HepG2 (cell line): ENCODE results near the gene PSMC5. TPM values are rescaled to one million over a fixed set of nuclear protein-coding genes. Genes with fewer than 3 reads are reported as not detected.
A peak's percentile ranks its signal among the peaks of the same experiment; 100 is the strongest.

Source experiments
- AGO2 ChIP-seq: fragments of 200-400 bp; formaldehyde crosslinking; optimal IDR thresholded peaks from 2 replicates; pipeline ENCODE3; 2017; ENCODE audit warnings: mild to moderate bottlenecking, low read depth, low read length, moderate library complexity
- ARNTL ChIP-seq: sonication (generic); formaldehyde crosslinking; IDR thresholded peaks from 2 replicates; pipeline ENCODE4 v1.4.0; 2020; ENCODE audit warnings: mild to moderate bottlenecking, missing genetic modification reagents
- DNMT3B ChIP-seq: conservative IDR thresholded peaks from 2 replicates; pipeline ENCODE4 v1.6.1; 2016; ENCODE audit warnings: missing biosample characterization, control low read depth
- FIP1L1 ChIP-seq: fragments of 200-400 bp; formaldehyde crosslinking; IDR thresholded peaks from 2 replicates; pipeline ENCODE4 v1.6.1; 2018; ENCODE audit warnings: low read depth, mild to moderate bottlenecking, low read length, moderate library complexity, borderline replicate concordance; ENCODE audit not compliant: insufficient read depth
- HDAC1 ChIP-seq: sonication (generic); formaldehyde crosslinking; IDR thresholded peaks from 2 replicates; pipeline ENCODE4 v1.5.1; 2020; ENCODE audit warnings: mild to moderate bottlenecking, missing genetic modification reagents
- MED13 ChIP-seq: sonication (generic); formaldehyde crosslinking; IDR thresholded peaks from 2 replicates; pipeline ENCODE4 v1.5.0; 2020; ENCODE audit warnings: missing genetic modification reagents
- PITX1 ChIP-seq: sonication (generic); formaldehyde crosslinking; IDR thresholded peaks from 2 replicates; pipeline ENCODE4 v1.5.1; 2020; ENCODE audit warnings: mild to moderate bottlenecking, missing genetic modification reagents
- SOX13 ChIP-seq, 3 experiments: fragments of 450-650 bp in 1 of 3; sonication (generic) in 1 of 3; formaldehyde crosslinking in 1 of 3; IDR thresholded peaks in 2 of 3; conservative IDR thresholded peaks in 1 of 3; 2 replicates each; pipeline versions ENCODE4 v1.5.0 to v1.6.1; 2016 to 2020; ENCODE audit warnings: antibody characterized with exemption in 1 of 3, mild to moderate bottlenecking in 1 of 3, missing compliant biosample characterization in 1 of 3, missing genetic modification reagents in 1 of 3, moderate library complexity in 1 of 3
- SRSF4 ChIP-seq: fragments of 200-400 bp; formaldehyde crosslinking; IDR thresholded peaks from one replicate; pipeline ENCODE4 v1.6.1; 2018; ENCODE audit warnings: mild to moderate bottlenecking, low read depth, low read length, moderate library complexity; ENCODE audit not compliant: poor library complexity, severe bottlenecking
- TGIF2 ChIP-seq: IDR thresholded peaks from 2 replicates; pipeline ENCODE4 v1.6.1; 2016; ENCODE audit warnings: control low read depth, missing compliant biosample characterization
- ZFP36L1 ChIP-seq: sonication (generic); formaldehyde crosslinking; IDR thresholded peaks from 2 replicates; pipeline ENCODE4 v1.8.0; 2022; ENCODE audit warnings: mild to moderate bottlenecking, missing genetic modification reagents, moderate library complexity
- ZNF160 ChIP-seq: sonication (generic); formaldehyde crosslinking; IDR thresholded peaks from 2 replicates; pipeline ENCODE4 v1.8.0; 2022; ENCODE audit warnings: mild to moderate bottlenecking, inconsistent platforms, missing genetic modification reagents
- ZNF180 ChIP-seq: sonication (generic); formaldehyde crosslinking; IDR thresholded peaks from 2 replicates; pipeline ENCODE4 v1.4.0; 2020; ENCODE audit warnings: low read depth, missing genetic modification reagents, borderline replicate concordance
- ZNF367 ChIP-seq: sonication (generic); formaldehyde crosslinking; IDR thresholded peaks from 2 replicates; pipeline ENCODE4 v1.4.0; 2020; ENCODE audit warnings: missing genetic modification reagents, borderline replicate concordance
- ZNF556 ChIP-seq: sonication (generic); formaldehyde crosslinking; IDR thresholded peaks from 2 replicates; pipeline ENCODE4 v1.4.0; 2020; ENCODE audit warnings: mild to moderate bottlenecking, missing genetic modification reagents, borderline replicate concordance
- ZNF572 ChIP-seq: sonication (generic); formaldehyde crosslinking; IDR thresholded peaks from 2 replicates; pipeline ENCODE4 v1.5.1; 2020; ENCODE audit warnings: mild to moderate bottlenecking, missing genetic modification reagents
- ZSCAN20 ChIP-seq: sonication (generic); formaldehyde crosslinking; IDR thresholded peaks from 2 replicates; pipeline ENCODE4 v1.4.0; 2020; ENCODE audit warnings: missing genetic modification reagents, mild to moderate bottlenecking, borderline replicate concordance
- ZXDC ChIP-seq: sonication (generic); formaldehyde crosslinking; IDR thresholded peaks from 2 replicates; pipeline ENCODE4 v1.5.0; 2020; ENCODE audit warnings: mild to moderate bottlenecking, missing genetic modification reagents
- polyA plus RNA-seq, 8 experiments: library from polyadenylated mRNA; depleted of rRNA in 3 of 8; stranded (reverse) in 7 of 8; unstranded in 1 of 8; fragments of >200 nt; fragmentation: Illumina TruSeq in 4 of 8; extraction: Trizol in 4 of 8; gene quantifications; 2 replicates each; pipeline versions ENCODE4 v1.2.1 to v1.2.3, GENCODE V29; 2011 to 2016; ENCODE audit warnings: low read depth in 4 of 8, missing spikeins in 1 of 8, mixed read lengths in 1 of 8; ENCODE audit not compliant: insufficient read depth in 1 of 8
- total RNA-seq, 5 experiments: library from RNA; depleted of rRNA; stranded (reverse); fragments of >200 nt; fragmentation: Illumina TruSeq; extraction: Trizol; gene quantifications; 2 replicates each; pipeline ENCODE4 v1.2.3, GENCODE V29; 2016; ENCODE audit warnings: low read depth in 1 of 5
- TF ChIP-seq, protein P1 (sequence below): sonication (generic); formaldehyde crosslinking; IDR thresholded peaks from 2 replicates; pipeline ENCODE4 v1.4.0; 2020; ENCODE audit warnings: missing genetic modification reagents, borderline replicate concordance
- TF ChIP-seq, protein P2 (sequence below): IDR thresholded peaks from 2 replicates; pipeline ENCODE4 v1.6.1; 2016; ENCODE audit warnings: missing genetic modification reagents, missing compliant biosample characterization

PSMC5 gene
- total and polyA plus RNA-seq, 2 of the 13 experiments (the other 11 are each of a cell fraction or from before 2014, with no cell fraction given): 35.3 to 128 TPM

DNA sequence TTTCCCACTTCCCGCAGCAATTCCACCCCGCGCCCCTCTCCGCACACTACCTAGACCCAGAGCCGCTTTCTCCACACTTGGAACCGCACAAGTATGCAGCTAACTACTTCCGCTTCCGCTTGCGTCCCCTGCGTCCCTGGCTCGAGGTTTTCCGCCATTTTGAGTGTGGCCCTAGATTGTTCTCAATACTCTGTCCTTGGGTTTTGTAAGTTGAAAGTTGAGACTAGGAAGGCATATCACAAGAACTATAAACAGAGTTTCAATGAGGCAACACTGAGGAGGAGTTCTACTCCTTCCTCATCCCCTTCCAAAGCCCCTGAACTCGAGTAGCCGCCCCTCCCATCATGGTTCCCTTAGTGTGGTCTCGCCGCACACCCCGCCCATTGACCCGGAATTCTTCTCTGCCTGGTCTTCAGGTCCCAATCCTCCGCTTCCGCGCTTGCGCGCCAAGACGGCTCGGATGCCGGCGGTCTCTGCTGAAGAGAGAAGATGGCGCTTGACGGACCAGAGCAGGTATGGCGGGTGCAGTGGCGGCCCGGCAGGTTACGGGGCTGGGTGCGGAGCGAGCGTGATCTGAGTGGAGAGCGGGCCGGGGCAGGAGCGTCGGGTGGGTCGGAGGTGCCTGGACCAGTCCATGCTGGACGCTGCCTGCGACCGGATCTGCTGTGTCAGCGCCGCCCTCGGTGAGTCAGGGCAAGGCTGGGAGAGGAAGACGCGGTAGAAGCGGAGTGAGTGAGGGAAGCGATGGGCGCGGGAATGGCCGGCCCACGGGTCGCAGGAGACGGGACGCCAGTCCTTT, at the start of gene PSMC5, which contains the start of gene FTSJ3 (continued):
- TF ChIP-seq ZNF180 (CRISPR knock-in tag): no peak; the same call in 1 of the 2 replicates
- peak; percentile 80 for TF ChIP-seq ARNTL (CRISPR knock-in tag)
- TF ChIP-seq, protein P1, sequence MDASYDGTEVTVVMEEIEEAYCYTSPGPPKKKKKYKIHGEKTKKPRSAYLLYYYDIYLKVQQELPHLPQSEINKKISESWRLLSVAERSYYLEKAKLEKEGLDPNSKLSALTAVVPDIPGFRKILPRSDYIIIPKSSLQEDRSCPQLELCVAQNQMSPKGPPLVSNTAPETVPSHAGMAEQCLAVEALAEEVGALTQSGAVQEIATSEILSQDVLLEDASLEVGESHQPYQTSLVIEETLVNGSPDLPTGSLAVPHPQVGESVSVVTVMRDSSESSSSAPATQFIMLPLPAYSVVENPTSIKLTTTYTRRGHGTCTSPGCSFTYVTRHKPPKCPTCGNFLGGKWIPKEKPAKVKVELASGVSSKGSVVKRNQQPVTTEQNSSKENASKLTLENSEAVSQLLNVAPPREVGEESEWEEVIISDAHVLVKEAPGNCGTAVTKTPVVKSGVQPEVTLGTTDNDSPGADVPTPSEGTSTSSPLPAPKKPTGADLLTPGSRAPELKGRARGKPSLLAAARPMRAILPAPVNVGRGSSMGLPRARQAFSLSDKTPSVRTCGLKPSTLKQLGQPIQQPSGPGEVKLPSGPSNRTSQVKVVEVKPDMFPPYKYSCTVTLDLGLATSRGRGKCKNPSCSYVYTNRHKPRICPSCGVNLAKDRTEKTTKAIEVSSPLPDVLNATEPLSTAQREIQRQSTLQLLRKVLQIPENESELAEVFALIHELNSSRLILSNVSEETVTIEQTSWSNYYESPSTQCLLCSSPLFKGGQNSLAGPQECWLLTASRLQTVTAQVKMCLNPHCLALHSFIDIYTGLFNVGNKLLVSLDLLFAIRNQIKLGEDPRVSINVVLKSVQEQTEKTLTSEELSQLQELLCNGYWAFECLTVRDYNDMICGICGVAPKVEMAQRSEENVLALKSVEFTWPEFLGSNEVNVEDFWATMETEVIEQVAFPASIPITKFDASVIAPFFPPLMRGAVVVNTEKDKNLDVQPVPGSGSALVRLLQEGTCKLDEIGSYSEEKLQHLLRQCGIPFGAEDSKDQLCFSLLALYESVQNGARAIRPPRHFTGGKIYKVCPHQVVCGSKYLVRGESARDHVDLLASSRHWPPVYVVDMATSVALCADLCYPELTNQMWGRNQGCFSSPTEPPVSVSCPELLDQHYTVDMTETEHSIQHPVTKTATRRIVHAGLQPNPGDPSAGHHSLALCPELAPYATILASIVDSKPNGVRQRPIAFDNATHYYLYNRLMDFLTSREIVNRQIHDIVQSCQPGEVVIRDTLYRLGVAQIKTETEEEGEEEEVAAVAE (CRISPR knock-in tag): peak; percentile 77
- TF ChIP-seq ZSCAN20: 0 out of 2 replicates have a peak, but pooled peaks have one; percentile 93
- TF ChIP-seq ZNF556 (CRISPR knock-in tag): peak; percentile 97
- TF ChIP-seq, protein P2, sequence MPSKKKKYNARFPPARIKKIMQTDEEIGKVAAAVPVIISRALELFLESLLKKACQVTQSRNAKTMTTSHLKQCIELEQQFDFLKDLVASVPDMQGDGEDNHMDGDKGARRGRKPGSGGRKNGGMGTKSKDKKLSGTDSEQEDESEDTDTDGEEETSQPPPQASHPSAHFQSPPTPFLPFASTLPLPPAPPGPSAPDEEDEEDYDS (CRISPR knock-in tag): peak; percentile 76
- 0 out of 2 replicates have a peak, but pooled peaks have one; percentile 22 for TF ChIP-seq SOX13 (IDR thresholded peaks at IDR 0.05)
- peak in 1 of 2 experiments; percentile 37; a peak in 1 of 4 replicates for TF ChIP-seq SOX13 (CRISPR knock-in tag; conservative IDR thresholded peaks at IDR 0.05 in 1 of 2, IDR thresholded peaks at IDR 0.05 in 1 of 2)
- TF ChIP-seq ZNF160 (CRISPR knock-in tag): peak; percentile 88
- TF ChIP-seq ZNF367 (CRISPR knock-in tag): no peak
- peak; percentile 76 for TF ChIP-seq TGIF2 (CRISPR knock-in tag)
- peak; percentile 71 for TF ChIP-seq PITX1 (CRISPR knock-in tag)
- peak; percentile 94 for TF ChIP-seq AGO2
- no peak; the same call in 1 of the 2 replicates for TF ChIP-seq ZFP36L1 (CRISPR knock-in tag)
- TF ChIP-seq HDAC1: peak; percentile 96
- peak; percentile 96 for TF ChIP-seq ZNF572 (CRISPR knock-in tag)
- TF ChIP-seq ZXDC: peak; percentile 77; the same call in 1 of the 2 replicates
- no peak for TF ChIP-seq SRSF4
- no peak for TF ChIP-seq DNMT3B (CRISPR knock-in tag)
- TF ChIP-seq FIP1L1: peak; percentile 9; the same call in 1 of the 2 replicates
- TF ChIP-seq MED13 (CRISPR knock-in tag): 0 out of 2 replicates have a peak, but pooled peaks have one; percentile 16
